NOMO-1 treated with DMSO at 0.1 percent for 48 hours (cell line): ENCODE measurements around the gene JAK3.
A peak's percentile ranks its signal among the peaks of the same experiment; 100 is the strongest.
"Not testable (repeated sequence)": the region's sequence is repeated elsewhere in the genome, so short reads cannot be mapped to it uniquely, and the experiment has no call there.

ENCODE experiments used
- DNase-seq: peaks from one replicate; lab custom pipeline; 2025; ENCODE audit not compliant: unreplicated experiment; lab: John Stamatoyannopoulos, UW

Gene JAK3

DNA sequence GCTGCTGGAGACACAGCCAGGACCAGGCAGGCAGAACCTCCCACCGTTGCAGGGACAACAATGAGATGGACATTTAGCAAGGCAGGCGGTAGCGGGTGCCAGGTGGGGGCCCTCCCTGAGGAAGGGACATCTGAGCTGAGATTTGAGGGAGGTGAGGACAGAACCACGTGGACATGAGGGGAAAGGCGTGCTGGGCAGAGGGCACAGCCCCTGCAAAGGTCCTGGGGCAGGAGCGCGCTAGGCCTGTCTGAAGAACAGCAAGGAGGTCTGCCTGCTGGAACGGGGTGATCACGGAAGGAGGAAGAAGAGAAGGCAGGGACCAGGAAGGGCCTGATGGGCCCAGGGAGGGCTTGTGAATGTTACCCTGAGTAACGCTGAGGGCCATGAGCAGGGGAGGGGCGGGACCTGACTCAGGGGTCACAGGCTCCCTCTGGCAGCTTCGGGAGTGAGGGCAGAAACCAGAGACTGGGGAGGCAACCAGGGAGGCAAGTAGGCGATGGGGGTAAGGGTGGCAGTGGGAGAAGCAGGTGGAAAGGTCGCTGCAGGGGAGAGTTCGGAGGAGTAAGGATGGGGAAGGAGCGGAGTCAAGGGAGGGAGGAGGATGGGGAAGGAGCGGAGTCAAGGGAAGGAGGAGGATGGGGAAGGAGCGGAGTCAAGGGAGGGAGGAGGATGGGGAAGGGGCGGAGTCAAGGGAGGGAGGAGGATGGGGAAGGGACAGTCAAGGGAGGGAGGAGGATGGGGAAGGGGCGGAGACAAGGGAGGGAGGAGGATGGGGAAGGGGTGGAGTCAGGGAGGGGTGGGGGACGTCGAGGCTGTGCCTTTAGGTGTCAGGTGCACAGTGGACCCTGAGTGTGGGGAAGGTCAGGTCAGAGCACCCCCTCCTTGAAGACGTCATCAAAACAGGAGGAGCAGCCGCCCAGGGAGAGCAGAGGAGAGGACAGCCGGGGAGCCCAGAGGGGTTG, 68.5 kb downstream of the JAK3 start:
- no peak for DNase-seq

DNA sequence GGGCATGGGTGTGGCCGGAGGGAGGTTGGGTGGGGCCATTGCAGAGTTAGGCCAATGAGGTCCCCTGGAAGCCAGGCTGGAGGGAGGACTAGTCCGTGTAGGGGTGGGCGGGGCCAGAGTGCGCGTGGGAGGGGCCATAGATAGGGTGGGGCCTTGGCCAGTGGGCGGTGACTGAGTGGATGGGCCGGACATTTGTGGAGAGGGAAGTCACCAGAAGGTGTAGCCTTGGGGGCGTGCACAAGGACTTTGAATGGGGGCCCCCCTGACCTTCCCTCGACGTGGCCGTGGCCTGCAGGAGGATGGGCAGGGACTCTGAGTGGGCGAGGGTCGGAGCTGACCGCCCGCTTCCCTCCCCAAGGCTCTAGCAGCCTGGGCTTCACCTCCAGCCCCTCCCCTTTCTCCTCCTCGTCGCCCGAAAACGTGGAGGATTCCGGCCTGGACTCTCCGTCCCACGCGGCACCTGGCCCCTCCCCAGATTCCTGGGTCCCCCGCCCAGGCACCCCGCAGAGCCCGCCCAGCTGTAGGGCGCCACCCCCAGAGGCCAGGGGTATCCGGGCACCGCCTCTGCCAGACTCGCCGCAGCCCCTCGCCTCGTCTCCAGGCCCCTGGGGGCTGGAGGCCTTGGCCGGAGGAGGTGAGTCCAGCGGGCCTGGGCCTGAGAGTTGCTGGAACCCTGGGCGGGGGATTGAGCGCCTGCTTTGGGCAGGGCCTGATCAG, 69.4 kb downstream of the JAK3 start:
- DNase-seq: peak; percentile 18

DNA sequence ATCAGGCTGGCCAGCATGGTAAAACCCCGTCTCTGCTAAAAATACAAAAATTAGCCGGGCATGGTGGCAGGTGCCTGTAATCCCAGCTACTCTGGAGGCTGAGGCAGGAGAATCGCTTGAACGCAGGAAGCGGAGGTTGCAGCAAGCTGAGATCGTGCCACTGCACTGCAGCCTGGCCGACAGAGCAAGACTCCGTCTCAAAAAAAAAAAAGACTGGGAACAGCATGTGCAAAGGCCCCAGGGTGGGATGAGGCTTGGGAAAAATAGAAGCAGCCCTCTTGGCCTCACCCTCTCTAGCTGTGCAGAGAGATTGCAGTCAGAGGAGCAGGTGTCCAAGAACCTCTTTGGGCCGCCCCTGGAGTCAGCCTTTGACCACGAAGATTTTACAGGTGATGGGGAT, 69.9 kb downstream of the JAK3 start:
- not testable (repeated sequence) for DNase-seq

DNA sequence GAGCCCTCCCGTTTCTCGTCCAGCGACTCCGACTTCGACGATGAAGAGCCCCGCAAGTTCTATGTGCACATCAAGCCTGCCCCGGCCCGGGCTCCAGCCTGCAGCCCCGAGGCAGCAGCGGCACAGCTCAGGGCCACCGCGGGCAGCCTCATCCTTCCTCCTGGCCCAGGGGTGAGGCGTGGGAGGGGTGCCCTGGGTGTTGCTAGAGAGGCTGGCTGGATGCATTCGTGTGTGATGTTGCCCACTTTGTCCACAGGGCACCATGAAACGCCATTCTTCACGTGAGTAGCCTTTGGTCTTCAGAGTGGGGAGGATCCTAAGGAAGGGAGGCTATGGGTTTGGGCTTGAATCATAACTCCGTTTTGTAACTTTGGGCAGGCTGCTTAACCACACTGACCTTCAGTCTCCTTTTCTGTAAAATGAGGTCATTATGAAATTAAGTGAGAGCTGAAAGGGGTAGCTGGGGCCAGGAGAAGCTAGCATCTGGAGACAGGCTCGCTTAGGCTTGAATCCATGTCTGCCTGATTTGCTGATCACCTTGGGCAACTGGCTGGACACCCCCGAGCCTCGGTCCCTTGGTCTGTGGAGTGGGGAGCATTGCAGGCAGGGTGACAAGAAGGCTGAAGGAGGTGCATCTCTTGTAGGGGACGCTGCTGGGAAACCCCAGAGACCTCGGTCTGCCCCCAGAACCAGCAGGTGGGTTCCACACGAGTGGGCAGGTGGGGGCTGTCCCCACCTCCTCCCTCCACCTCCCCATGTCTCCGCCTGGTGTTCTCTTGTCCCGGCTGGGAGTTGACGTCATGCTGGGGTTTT, 71.6 kb downstream of the JAK3 start:
- no peak for DNase-seq

DNA sequence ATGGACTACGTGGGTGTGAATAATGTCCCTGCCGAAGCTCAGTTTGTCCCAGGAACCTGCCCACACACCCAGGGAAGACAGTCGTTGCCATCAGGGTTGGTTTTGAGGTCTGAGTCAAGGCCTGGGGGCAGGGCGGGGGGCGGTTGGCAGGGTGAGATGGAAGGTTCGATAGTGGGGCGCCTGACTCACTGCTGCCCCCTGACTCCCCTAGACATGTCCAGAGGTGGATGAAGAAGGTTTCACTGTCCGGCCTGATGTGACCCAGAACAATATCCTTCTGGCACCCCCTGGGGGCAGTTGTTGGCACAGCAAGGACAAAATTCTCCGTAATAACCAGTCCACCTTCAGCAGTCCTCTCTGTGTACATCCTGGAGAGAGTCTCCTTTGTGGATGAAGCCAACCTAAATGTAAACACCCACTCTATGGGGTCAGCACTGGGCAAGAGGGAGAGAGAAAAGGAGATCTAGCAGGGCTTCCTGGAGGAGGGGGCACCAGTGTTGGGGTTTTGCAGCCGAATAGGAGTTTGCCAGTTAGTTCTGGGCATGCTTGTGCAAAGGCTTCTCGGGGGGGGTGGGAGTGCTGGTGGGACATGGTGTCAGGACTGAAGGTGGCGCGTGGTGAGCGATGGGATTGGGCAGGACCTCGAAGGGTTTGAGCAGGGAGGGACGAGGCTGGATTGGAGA, 72.4 kb downstream of the JAK3 start:
- DNase-seq: peak; percentile 6
